HepG2 (cell line): ENCODE measurements around the gene FETUB. TPM values are rescaled to one million over a fixed set of nuclear protein-coding genes. Genes with fewer than 3 reads are reported as not detected.

Experiments
- ARID5B ChIP-seq: IDR thresholded peaks from 2 replicates; pipeline ENCODE4 v1.4.0; 2020; ENCODE audit warnings: mild to moderate bottlenecking, missing genetic modification reagents
- BRF2 ChIP-seq: sonication (generic); formaldehyde crosslinking; IDR thresholded peaks from 2 replicates; pipeline ENCODE4 v1.8.1; 2022; ENCODE audit warnings: mild to moderate bottlenecking, missing genetic modification reagents
- KDM5B ChIP-seq: sonication (generic); formaldehyde crosslinking; IDR thresholded peaks from 2 replicates; pipeline ENCODE4 v1.4.0; 2020; ENCODE audit warnings: missing genetic modification reagents, mild to moderate bottlenecking, borderline replicate concordance
- KLF11 ChIP-seq: IDR thresholded peaks from 2 replicates; pipeline ENCODE4 v1.6.1; 2016; ENCODE audit warnings: missing compliant biosample characterization
- MIXL1 ChIP-seq: IDR thresholded peaks from 2 replicates; pipeline ENCODE4 v1.6.1; 2016
- NCOA5 ChIP-seq: sonication (generic); formaldehyde crosslinking; IDR thresholded peaks from 2 replicates; pipeline ENCODE4 v1.4.0; 2020; ENCODE audit warnings: missing genetic modification reagents
- NFE2 ChIP-seq: sonication (generic); formaldehyde crosslinking; IDR thresholded peaks from 2 replicates; pipeline ENCODE4 v1.4.0; 2020; ENCODE audit warnings: missing genetic modification reagents
- RFXAP ChIP-seq: sonication (generic); formaldehyde crosslinking; IDR thresholded peaks from 2 replicates; pipeline ENCODE4 v1.4.0; 2020; ENCODE audit warnings: missing genetic modification reagents, borderline replicate concordance
- SMARCC2 ChIP-seq: fragments of 450-650 bp; IDR thresholded peaks from 2 replicates; pipeline ENCODE4 v1.6.1; 2017; ENCODE audit warnings: antibody characterized with exemption, mild to moderate bottlenecking
- SOX13 ChIP-seq, 3 experiments: fragments of 450-650 bp in 1 of 3; sonication (generic) in 1 of 3; formaldehyde crosslinking in 1 of 3; IDR thresholded peaks in 2 of 3; conservative IDR thresholded peaks in 1 of 3; 2 replicates each; pipeline versions ENCODE4 v1.5.0 to v1.6.1; 2016 to 2020; ENCODE audit warnings: antibody characterized with exemption in 1 of 3, mild to moderate bottlenecking in 1 of 3, missing compliant biosample characterization in 1 of 3, missing genetic modification reagents in 1 of 3, moderate library complexity in 1 of 3
- SRSF4 ChIP-seq: fragments of 200-400 bp; formaldehyde crosslinking; IDR thresholded peaks from one replicate; pipeline ENCODE4 v1.6.1; 2018; ENCODE audit warnings: mild to moderate bottlenecking, low read depth, low read length, moderate library complexity; ENCODE audit not compliant: poor library complexity, severe bottlenecking
- XBP1 ChIP-seq: sonication (generic); formaldehyde crosslinking; IDR thresholded peaks from 2 replicates; pipeline ENCODE4 v1.5.0; 2020; ENCODE audit warnings: missing genetic modification reagents
- ZBTB7A ChIP-seq: sonication (generic); formaldehyde crosslinking; IDR thresholded peaks from 2 replicates; pipeline ENCODE4 v1.8.0; 2022; ENCODE audit warnings: mild to moderate bottlenecking, missing genetic modification reagents
- ZFYVE20 ChIP-seq: sonication (generic); formaldehyde crosslinking; IDR thresholded peaks from 2 replicates; pipeline ENCODE4 v1.8.0; 2023; ENCODE audit warnings: low read depth, mild to moderate bottlenecking, moderate library complexity, missing genetic modification reagents, borderline replicate concordance
- ZNF17 ChIP-seq: sonication (generic); formaldehyde crosslinking; IDR thresholded peaks from 2 replicates; pipeline ENCODE4 v1.5.0; 2020; ENCODE audit warnings: mild to moderate bottlenecking, missing genetic modification reagents
- ZNF33A ChIP-seq: sonication (generic); formaldehyde crosslinking; IDR thresholded peaks from 2 replicates; pipeline ENCODE4 v1.5.1; 2020; ENCODE audit warnings: missing genetic modification reagents, mild to moderate bottlenecking, moderate library complexity, borderline replicate concordance
- ZNF530 ChIP-seq: sonication (generic); formaldehyde crosslinking; IDR thresholded peaks from 2 replicates; pipeline ENCODE4 v1.5.0; 2020; ENCODE audit warnings: low read depth, mild to moderate bottlenecking, missing genetic modification reagents
- ZNF564 ChIP-seq: sonication (generic); formaldehyde crosslinking; IDR thresholded peaks from 2 replicates; pipeline ENCODE4 v1.8.1; 2023; ENCODE audit warnings: mild to moderate bottlenecking, missing genetic modification reagents
- ZNF644 ChIP-seq: IDR thresholded peaks from 2 replicates; pipeline ENCODE4 v1.6.1; 2016; ENCODE audit warnings: low read depth
- ZNF891 ChIP-seq: sonication (generic); formaldehyde crosslinking; IDR thresholded peaks from 2 replicates; pipeline ENCODE4 v1.5.0; 2020; ENCODE audit warnings: mild to moderate bottlenecking, missing genetic modification reagents
- ZSCAN20 ChIP-seq: sonication (generic); formaldehyde crosslinking; IDR thresholded peaks from 2 replicates; pipeline ENCODE4 v1.4.0; 2020; ENCODE audit warnings: missing genetic modification reagents, mild to moderate bottlenecking, borderline replicate concordance
- polyA plus RNA-seq, 8 experiments: library from polyadenylated mRNA; depleted of rRNA in 3 of 8; stranded (reverse) in 7 of 8; unstranded in 1 of 8; fragments of >200 nt; fragmentation: Illumina TruSeq in 4 of 8; extraction: Trizol in 4 of 8; gene quantifications; 2 replicates each; pipeline versions ENCODE4 v1.2.1 to v1.2.3, GENCODE V29; 2011 to 2016; ENCODE audit warnings: low read depth in 4 of 8, missing spikeins in 1 of 8, mixed read lengths in 1 of 8; ENCODE audit not compliant: insufficient read depth in 1 of 8
- total RNA-seq, 5 experiments: library from RNA; depleted of rRNA; stranded (reverse); fragments of >200 nt; fragmentation: Illumina TruSeq; extraction: Trizol; gene quantifications; 2 replicates each; pipeline ENCODE4 v1.2.3, GENCODE V29; 2016; ENCODE audit warnings: low read depth in 1 of 5

Gene FETUB
- total and polyA plus RNA-seq, 2 of the 13 experiments (the other 11 are each of a cell fraction or from before 2014, with no cell fraction given): 2.1 to 4.4 TPM

GRCh38 chr3:186599142-186599784 lies 40.9 kb upstream of the FETUB start (continued):
- TF ChIP-seq ARID5B (CRISPR knock-in tag) (peak; percentile 96), NCOA5 (CRISPR knock-in tag) (no peak), KDM5B (CRISPR knock-in tag) (no peak), ZFYVE20 (CRISPR knock-in tag) (no peak), ZSCAN20 (CRISPR knock-in tag) (no peak), ZNF530 (CRISPR knock-in tag) (no peak), SRSF4 (no peak), XBP1 (no peak), KLF11 (CRISPR knock-in tag) (no peak), NFE2 (CRISPR knock-in tag) (no peak), ZBTB7A (CRISPR knock-in tag) (0 out of 2 replicates have a peak, but pooled peaks have one; percentile 13), SOX13 (IDR thresholded peaks at IDR 0.05) (no peak), SOX13 (CRISPR knock-in tag; conservative IDR thresholded peaks at IDR 0.05 in 1 of 2, IDR thresholded peaks at IDR 0.05 in 1 of 2) (peak in 1 of 2 experiments; percentile 83; a peak in 2 of 4 replicates), ZNF891 (CRISPR knock-in tag) (no peak), ZNF33A (CRISPR knock-in tag) (no peak), MIXL1 (CRISPR knock-in tag) (peak; percentile 94), ZNF17 (CRISPR knock-in tag) (no peak), ZNF564 (no peak), RFXAP (no peak), BRF2 (CRISPR knock-in tag) (0 out of 2 replicates have a peak, but pooled peaks have one; percentile 33), SMARCC2 (no peak), ZNF644 (CRISPR knock-in tag) (no peak)
